T-helper 2 cell (primary cell): ENCODE data around the gene GSTP1.
A peak's percentile ranks its signal among the peaks of the same experiment; 100 is the strongest.
"Not testable (repeated sequence)": the region's sequence is repeated elsewhere in the genome, so short reads cannot be mapped to it uniquely, and the experiment has no call there.

Experiments used
- DNase-seq, 5 experiments: peaks; one replicate each; pipeline versions ENCODE4 v3.0.0 to v3.0.0-alpha.2; 2012 to 2022
- total RNA-seq, 2 donors: gene quantifications; one replicate each; lab custom pipeline; 2026; lab: John Stamatoyannopoulos, UW

The GSTP1 gene
- total RNA-seq = 28.7 to 37.4 reads per million in 2 donors

DNA sequence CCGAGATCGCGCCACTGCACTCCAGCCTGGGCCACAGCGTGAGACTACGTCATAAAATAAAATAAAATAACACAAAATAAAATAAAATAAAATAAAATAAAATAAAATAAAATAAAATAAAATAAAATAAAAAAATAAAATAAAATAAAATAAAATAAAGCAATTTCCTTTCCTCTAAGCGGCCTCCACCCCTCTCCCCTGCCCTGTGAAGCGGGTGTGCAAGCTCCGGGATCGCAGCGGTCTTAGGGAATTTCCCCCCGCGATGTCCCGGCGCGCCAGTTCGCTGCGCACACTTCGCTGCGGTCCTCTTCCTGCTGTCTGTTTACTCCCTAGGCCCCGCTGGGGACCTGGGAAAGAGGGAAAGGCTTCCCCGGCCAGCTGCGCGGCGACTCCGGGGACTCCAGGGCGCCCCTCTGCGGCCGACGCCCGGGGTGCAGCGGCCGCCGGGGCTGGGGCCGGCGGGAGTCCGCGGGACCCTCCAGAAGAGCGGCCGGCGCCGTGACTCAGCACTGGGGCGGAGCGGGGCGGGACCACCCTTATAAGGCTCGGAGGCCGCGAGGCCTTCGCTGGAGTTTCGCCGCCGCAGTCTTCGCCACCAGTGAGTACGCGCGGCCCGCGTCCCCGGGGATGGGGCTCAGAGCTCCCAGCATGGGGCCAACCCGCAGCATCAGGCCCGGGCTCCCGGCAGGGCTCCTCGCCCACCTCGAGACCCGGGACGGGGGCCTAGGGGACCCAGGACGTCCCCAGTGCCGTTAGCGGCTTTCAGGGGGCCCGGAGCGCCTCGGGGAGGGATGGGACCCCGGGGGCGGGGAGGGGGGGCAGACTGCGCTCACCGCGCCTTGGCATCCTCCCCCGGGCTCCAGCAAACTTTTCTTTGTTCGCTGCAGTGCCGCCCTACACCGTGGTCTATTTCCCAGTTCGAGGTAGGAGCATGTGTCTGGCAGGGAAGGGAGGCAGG, at the start of gene GSTP1:
TSS of gene GSTP1 (plus strand) at position 566 of the 958 bp plus-strand sequence. CDS start at position 598, 32 bp downstream.
- peak; percentile 58 to 81 (median 69) for DNase-seq

DNA sequence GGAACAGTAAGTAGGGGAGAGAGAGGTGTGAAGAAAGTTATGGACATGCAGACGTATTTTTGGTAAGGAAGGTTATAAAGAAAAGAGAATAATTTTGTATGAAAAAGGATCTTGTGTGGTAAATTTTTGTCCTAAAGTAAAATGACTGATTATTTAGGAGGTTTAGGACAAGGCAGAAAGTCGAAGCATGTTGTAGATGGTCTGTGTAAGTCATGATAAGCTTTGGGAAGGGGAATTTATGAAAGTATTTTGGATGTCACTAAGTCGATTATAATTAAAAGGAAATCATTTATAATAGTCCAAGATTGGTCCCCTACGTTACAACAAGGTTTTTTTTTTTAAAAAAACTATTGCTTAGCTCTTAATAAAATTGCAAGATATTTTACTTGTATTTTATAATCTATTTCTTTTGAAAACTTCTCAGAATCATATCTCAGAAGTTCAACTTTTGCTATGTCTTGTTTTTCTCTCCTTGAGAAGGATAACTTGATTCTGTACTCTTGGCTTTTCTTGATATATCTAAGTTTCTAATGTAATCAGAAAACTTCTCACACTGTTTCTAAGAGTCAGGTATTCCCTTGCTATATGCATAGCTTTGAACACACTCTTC, 49.4 kb upstream of the GSTP1 start:
- no peak for DNase-seq

DNA sequence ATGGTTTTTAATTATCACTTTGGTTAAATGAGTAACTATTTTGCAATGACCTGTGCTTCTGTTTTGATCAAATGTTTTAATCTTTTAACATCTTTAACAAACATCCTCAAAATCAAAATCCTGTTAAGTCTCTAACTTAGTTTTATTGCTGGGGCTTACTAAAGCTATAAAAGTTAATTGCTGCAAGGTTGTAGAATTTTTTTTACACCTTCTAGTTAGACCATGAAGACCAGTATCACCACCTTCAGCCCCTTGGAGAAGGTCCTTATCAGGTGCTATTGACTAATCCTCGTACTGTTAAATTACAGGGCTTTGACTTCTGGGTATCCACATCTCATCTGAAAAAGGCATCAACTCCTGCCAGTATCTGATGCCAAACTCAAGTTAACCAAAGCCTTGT, 48.1 kb upstream of the GSTP1 start:
- DNase-seq = no peak

DNA sequence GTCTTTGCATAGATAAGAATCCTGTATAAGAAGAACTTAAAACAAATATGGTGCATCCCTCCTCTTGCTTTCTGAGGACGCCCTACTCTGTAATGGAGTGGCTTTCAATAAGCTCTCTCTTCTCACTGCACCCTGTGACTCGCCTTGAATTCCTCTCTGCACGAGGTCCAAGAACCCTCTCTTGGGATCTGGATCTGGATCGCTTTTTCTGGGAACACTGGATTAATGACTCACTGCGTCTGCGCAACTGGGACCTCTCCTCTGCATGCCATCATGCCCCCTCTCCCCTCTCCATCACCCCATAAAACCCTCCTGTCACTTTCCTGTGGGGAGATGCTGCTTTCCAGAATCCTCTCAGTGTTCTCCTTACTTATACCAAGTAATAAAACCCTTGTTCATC, 45.3 kb upstream of the GSTP1 start:
- no peak for DNase-seq

DNA sequence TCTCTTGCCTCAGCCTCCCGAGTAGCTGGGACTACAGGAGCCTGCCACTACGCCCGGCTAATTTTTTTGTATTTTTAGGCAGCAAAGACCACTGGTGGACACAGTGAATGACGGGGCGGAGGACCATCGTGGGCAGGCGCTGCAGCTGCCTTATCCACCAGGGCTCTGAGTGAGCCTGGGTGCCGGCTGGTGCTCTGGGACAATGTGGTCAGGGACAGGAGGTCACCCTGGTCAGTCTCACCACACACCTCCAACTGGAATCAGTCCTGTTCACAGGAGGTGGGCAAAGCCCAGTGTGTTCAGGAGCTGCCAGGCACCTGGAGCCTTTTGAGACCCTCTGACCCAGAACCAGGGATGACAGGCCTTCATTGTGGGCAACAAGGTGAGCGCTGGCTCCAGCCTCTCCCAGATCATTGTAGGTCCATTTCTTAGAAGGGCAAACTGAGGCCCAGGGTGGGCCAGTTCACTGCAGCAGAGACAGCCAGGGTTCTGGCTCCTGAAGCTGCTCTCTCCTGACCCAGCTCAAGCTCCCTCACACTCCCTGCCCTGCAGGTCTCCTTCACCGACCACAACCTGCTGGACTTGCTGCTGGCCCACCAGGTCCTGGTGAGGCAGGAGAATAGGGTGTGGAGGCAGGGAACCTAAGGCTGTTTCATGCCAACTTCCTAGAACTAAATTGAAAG, 44.6 kb upstream of the GSTP1 start:
- DNase-seq = no peak

DNA sequence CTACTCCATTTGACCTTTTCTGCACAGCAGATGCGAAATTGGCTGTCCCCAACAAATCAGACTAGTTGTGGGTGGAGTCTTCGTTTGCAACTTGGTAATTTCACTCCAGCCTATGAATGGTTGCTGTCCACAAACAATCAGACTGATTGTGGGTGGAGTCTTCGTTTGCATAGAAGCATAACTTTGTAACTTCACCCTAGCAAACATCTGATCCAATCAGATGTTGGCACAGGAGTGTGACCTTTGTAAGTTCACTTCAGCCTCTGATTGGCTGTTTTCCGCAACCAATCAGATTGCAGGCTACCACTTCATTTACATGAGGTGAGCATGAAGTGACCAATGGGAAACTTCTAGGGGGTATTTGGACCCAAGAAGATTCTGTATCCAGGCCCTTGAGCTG, 44.1 kb upstream of the GSTP1 start:
- peak in 1 of 5 experiments; percentile 28 for DNase-seq

DNA sequence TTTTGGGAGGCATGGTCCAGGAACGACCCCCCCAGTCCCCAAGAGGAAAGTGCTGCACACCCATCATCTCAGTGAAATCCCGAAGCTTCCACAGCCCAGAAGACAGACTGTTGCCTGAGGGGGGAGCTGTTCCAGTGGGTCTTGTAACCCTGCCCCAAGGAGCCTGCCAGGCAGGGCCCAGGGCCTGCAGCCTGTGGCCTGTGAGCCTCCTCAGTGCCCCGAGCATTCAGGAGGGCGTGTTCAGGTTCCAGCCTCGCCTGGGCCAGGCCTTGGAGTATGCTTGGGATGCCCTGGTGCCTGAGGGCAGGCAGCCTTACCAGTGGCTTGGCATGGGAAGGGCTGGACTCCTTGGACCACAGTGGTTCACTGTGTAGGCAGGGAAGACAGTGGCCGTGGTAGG, 42.4 kb upstream of the GSTP1 start:
- DNase-seq = no peak

DNA sequence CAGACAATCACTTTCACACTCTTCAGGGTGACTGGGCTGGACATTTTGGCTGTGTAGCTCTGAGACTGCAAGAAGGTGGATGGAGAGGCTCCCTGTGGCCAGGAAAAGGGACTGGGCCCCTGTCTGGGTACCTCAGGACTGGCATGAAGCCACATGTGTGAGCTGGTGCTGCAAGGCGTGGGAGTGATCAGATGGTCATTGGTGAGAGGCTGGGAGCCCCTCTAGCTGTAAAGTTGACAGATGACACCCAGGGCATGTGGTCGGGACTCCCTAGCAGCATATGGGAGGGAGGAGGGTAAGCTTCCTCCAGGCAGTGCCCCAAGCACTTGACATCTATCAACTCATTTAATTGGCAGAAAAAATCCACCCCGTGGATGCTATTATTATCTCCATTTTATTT, 41.4 kb upstream of the GSTP1 start:
- no peak for DNase-seq

DNA sequence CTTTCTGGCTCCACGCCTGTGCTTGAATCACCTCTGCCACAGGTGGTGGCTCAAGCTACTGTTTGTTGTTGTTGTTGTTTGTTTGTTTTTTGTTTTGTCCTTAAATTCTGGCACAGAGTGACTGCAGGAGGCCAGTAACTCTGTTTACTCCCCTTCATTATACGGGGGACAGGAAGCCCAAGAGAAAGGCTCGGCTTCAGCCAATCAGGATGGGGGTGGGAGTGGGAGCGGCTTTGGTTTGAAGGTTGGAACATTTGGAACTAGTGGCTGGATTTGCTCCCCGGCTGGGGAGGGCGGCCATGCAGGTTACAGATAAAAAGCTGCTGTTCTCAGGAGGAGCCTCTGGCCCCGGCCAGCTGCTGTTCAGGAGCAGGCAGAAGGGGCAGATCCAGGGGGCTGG, 40.6 kb upstream of the GSTP1 start:
- DNase-seq = no peak

DNA sequence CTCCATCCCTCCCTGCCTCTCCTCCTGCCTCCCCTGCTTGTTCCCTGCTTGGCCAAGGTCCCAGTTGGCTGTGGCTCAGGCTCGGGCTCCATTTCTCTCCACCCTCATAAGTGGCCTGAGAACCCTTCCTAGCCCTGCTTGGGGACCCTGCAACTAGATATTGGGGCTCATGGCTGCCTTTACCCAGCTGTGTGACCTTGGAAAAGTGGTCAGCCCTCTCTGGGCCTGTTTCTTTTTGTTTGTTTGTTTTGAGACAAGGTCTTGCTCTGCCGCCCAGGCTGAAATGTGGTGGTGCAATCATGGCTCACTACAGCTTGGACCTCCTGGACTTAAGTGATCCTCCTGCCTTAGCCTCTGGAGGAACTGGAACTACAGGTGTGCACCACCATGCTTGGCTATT, 40.0 kb upstream of the GSTP1 start:
- no peak for DNase-seq

DNA sequence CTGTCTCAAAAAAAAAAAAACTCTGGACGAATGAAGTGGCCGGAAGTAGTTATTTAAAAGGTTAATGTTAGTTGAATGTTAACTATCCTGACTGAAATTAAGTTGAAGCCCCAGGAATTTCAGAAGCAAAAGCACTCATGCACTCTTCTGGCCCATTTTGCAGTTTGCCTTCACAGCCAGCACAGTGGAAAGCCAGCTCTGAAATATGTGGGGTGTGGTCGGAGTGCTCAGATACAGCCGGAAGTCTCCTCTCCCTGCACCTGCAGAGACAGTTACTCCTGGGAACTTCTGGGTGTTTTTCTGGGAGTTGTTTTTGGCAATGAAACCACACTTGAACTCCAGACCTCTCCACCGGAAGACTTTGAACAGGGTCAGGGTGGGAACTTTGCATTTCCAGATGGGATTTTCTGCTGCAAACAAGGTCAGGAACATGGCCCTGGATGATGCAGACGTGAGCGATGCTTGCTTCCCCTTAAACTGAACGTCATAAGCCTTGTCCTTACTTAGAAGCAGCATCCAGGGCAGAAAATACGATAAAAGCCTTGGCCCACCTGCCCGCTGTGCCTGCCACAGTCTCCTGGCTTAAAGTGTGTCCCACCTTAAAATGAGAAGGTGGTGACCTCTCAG, 38.9 kb upstream of the GSTP1 start:
- DNase-seq = no peak

DNA sequence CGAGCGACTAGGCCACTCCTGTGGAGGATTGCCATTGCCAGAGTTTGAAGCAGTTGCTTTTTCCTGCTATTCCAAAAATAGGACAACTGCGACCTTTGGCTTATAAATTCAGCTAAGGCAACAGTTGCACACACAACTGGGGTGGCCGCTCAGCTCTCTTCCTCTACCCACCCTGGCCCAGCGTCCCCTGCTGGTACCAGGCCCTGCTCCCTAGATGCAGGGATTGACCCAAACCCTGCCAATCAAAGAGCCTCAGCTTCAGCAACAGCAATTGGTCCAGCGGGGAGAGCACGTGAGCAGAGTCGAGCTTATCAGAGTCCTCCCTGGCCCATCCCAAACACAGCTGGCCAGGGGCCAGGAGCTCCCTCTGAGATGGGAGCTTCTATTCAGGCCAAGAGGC, 38.3 kb upstream of the GSTP1 start:
- DNase-seq = no peak

DNA sequence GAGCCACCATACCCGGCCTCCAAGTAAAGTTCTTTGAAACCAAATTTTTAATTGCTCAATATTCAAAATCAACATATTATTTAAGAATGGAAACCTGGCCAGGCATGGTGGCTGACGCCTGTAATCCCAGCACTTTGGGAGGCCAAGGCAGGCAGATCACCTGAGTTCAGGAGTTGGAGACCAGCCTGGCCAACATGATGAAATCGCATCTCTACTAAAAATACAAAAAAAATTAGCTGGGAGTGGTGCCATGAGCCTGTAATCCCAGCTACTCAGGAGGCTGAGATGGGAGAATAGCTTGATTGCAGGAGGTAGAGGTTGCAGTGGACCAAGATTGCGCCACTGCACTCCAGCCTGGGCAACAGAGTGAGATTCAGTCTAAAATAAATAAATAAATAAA, 35.5 kb upstream of the GSTP1 start:
- DNase-seq = not testable (repeated sequence)

DNA sequence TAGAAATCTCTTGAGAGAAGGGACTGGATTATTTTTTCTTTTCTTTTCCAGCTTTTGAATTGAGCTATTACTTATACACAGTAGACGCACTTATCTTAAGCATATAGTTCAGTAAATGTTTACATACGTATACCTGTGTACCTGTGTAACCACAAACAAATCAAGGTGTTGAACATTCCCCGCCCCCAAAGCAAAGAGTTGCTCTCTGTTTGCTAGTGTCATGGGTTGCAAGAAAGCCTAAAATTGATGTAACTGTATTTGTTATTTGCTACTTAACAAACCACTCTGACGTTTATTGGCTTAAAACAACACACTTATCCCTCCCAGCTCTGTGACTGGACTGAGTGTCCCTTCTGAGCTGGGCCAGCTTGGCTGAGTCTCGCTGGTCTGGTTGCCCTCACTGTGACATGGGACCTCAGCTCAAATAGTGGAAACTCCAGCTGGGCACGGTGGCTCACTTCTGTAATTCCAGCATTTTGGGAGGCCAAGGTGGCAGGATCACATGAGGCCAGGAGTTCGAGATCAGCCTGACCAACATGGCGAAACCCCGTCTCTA, 35.0 kb upstream of the GSTP1 start:
- no peak for DNase-seq

DNA sequence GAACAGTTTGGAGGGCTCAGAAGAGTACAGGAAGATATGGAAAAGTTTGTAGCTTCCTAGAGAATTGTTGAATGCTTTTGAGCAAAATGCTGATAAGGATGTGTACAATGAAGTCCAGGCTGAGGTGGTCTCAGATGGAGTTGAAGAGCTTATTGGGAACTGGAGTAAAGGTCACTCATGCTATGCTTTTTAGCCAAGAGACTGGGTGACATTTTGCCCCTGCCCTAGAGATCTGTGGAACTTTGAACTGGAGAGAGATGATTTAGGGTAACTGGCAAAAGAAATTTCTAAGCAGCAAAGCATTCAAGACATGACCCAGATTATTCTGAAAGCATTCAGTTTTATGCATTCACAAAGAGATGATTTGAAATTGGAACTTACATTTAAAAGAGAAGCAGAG, 32.5 kb upstream of the GSTP1 start:
- no peak for DNase-seq

DNA sequence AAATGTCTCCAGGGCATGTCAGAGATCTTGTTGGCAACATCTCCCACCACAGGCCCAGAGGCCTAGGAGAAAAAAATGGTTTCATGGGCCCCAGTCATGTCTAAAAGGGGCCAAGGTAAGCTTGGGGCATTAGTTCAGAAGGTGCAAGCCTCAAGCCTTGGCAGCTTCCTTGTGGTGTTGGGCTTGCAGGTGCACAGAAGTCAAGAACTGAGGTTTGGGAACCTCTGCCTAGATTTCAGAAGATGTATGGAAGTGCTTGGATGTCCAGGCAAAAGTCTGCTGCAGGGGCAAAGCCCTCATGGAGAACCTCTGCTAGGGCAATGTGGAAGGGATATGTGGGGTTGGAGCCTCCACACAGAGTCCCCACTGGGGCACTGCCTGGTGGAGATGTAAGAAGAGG, 31.9 kb upstream of the GSTP1 start:
- not testable (repeated sequence) for DNase-seq

DNA sequence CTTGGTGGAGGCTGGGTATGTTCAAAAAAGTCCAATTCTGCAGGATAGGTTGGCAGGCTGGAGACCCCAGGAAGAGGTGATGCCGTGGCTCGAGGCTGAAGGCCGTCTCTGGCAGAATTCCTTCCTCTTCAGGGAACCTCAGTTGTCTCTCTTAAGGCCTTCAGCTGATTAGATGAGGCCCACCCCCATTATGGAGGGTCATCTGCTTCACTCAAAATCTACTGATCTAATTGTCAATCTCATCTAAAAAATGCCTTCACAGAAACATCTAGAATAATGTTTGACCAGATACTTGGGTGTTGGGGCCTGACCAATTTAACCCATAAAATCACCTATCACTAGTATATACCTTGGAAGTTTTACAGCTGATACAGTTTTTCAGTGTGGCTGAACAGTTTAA, 27.4 kb upstream of the GSTP1 start:
- DNase-seq = no peak

DNA sequence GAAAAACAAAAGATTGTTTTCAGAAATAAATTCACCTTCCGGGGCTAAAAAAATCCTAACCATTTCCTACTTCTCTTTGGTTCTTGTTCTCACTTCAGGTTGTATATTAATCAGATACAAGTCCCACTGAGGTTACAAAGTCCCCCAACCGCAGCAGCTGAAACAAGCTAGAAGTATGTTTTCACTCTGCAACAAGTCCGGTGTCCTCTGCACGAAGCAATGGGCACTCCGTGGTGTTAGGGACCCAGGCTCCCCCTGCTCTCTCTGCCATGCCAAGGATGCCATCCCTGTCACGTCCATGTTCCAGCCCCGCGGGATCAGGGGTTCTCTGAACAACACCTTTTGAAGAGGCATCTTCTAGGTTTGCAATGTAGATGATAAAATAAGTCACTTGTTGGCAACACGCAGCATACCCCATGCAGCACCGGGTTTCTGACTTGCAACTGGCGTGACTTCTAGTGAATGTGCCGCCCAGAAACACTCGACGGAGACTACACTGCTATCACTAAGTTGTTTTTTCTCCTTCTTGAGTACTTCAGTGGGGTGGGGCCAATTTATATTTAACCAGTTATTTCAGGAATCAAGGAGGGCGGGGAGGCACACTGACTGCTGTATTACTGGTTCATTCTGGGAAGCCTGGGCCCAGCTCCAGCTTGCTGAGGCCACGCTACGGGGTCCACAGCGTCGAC, 25.4 kb upstream of the GSTP1 start:
- no peak for DNase-seq

DNA sequence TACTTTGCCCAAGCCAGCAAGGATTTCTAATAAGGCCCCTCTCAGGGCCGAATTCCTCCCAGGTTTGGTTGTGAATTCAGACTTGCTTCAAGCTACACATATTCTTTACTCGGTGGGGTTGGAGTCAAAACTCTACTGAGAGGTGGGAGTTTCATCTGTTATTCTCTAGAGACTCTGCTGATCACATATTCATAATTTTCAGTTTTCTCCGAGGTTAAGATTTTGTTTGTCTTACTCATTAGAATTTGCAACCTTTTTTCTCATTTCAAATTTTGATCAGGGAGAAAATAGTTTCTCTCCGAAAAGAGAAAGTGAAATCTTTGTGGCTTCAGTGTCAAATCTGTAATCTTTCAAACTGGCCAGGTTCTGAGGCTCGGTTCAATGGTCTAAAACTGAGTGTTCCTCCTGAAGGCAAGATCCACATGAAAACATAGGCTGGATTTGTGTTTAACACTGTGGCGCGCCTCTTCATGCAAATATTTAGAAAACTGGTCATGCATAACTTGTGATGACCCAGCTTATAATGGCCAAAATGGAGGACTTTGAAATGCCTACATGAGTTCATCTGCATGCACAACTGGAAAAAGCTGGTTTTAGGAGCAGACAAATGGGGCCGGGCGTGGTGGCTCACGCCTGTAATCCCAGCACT, 21.5 kb upstream of the GSTP1 start:
- DNase-seq = peak in 1 of 5 experiments; percentile 36

DNA sequence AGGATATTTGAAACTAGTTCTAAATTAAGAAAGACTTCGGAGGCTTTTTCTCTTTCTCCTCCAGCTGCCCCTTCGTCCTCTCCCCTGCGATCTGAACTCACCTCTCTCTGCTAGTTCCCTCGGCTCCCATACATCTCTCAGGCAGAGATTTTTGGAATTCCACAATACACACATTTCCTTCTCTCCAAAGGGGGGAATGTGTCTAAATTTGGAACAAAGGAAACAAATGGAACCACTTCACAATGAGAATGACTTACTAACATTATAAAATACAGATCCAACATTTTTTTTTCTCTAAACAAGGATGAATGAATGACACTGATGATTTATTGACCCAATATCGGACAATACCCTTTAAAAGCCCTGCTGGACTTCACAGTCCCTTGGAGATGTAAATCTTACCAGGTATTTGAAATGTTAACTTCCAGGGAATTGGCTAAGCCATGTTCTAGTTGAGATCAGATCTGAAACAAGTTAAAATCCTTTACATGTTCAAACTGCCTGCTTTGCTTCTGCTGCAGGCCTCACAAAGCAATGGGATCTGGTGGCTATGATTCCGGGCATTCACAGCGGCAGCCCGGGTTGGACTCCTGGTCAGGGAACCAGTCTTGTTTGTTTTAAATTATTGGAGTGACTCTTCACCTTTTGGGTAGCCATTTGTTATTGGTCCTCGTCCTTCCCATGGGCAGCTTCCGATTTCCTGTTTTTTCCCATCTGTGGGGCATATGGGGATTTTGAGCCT, 20.5 kb upstream of the GSTP1 start:
- DNase-seq = no peak

DNA sequence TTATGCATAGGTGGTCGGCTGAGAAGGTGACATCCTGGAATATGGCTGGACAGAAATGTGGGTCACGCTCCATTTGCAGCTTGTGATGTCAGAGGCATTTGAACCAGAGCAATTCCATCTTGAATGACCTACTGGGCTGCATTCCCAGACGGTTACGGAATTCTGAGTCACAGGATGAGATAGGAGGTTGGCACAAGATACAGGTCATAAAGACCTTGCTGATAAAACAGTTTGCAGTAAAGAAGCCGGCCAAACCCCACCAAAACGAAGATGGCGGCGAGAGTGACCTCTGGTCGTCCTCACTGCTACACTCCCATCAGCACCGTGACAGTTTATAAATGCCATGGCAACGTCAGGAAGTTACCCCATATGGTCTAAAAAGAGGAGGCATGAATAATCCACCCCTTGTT, 19.9 kb upstream of the GSTP1 start:
- not testable (repeated sequence) for DNase-seq
